GM23338 (cell line): Measurements from ENCODE around the gene RPS29. TPM values are rescaled to one million over a fixed set of nuclear protein-coding genes. Genes with fewer than 3 reads are reported as not detected.

ENCODE experiments used
- ZNF462 ChIP-seq: fragments of 250-450 bp; sonication (Bioruptor Pico); IDR thresholded peaks from 2 replicates; pipeline ENCODE4 v1.5.0; 2020; ENCODE audit warnings: mild to moderate bottlenecking, moderate library complexity
- polyA plus RNA-seq: library from polyadenylated mRNA; unstranded; fragments of >200 nt; fragmentation: Nextera tagmentation; extraction: Ambion mirVana; gene quantifications from 2 replicates; pipeline ENCODE4 v1.2.1, GENCODE V29; 2016
- small RNA-seq: library from RNA; depleted of rRNA; stranded (forward); fragments of <200 nt; gene quantifications from one replicate; pipeline ENCODE3, GENCODE V24; 2014; ENCODE audit warnings: low replicate concordance
- total RNA-seq: library from RNA; depleted of rRNA; stranded (reverse); fragments of >200 nt; shearing (Covaris generic); gene quantifications from 2 replicates; pipeline ENCODE4 v1.2.3, GENCODE V29; 2014; rRNA removed

Gene RPS29
- total and polyA plus RNA-seq, 2 experiments from 2014 or later: 2,560 to 3,734 TPM

GRCh38 chr14:49538852-49539251 is 47.3 kb downstream of the RPS29 start (continued):
- TF ChIP-seq ZNF462 (CRISPR knock-in tag): no peak

Small RNA genes within 50 kb of the gene (small RNA-seq; reads per million reads assigned to genes)
- gene AL139099.3 (not detected), gene AL139099.4 (not detected), gene RF00019 (not detected), gene RNA5SP384 (not detected)

Other genes with a start within 250 kb of the RPS29 start
- gene LRR1, start 12.6 kb upstream of the RPS29 start, total RNA-seq: 27.8 and 31.8 TPM in 2 replicates
- gene LRR1, start 12.6 kb upstream of the RPS29 start, polyA plus RNA-seq: 37.7 and 41.9 TPM in 2 replicates
- 122 and 204 TPM in 2 replicates for gene RPL36AL, start 34.2 kb upstream of the RPS29 start, total RNA-seq
- gene RPL36AL, start 34.2 kb upstream of the RPS29 start, polyA plus RNA-seq: 690 and 723 TPM in 2 replicates
- 25.7 and 31.6 TPM in 2 replicates for gene MGAT2, start 34.4 kb upstream of the RPS29 start, total RNA-seq
- 10.1 and 10.3 TPM in 2 replicates for gene MGAT2, start 34.4 kb upstream of the RPS29 start, polyA plus RNA-seq
- gene DNAAF2, start 48.9 kb upstream of the RPS29 start, total RNA-seq: 40.4 and 41.2 TPM in 2 replicates
- 56.9 and 62.6 TPM in 2 replicates for gene DNAAF2, start 48.9 kb upstream of the RPS29 start, polyA plus RNA-seq
- 53.3 and 76.5 TPM in 2 replicates for gene POLE2, start 101.8 kb upstream of the RPS29 start, total RNA-seq
- 37.9 and 41.9 TPM in 2 replicates for gene POLE2, start 101.8 kb upstream of the RPS29 start, polyA plus RNA-seq
- 4.0 TPM in 1 of 2 replicates, not detected in the other for gene KLHDC1, start 106.7 kb upstream of the RPS29 start, total RNA-seq
- gene KLHDC1, start 106.7 kb upstream of the RPS29 start, polyA plus RNA-seq: not detected in 2 replicates
- 61.9 and 67.1 TPM in 2 replicates for gene KLHDC2, start 181.8 kb upstream of the RPS29 start, total RNA-seq
- 34.1 and 38.5 TPM in 2 replicates for gene KLHDC2, start 181.8 kb upstream of the RPS29 start, polyA plus RNA-seq